Suppressor macrophage (primary cell): ENCODE measurements around the gene FST.

Source experiments
- DNase-seq, 4 experiments: peaks; one replicate each; pipeline ENCODE4 v3.0.0-alpha.2; 2020 to 2022

FST gene

DNA sequence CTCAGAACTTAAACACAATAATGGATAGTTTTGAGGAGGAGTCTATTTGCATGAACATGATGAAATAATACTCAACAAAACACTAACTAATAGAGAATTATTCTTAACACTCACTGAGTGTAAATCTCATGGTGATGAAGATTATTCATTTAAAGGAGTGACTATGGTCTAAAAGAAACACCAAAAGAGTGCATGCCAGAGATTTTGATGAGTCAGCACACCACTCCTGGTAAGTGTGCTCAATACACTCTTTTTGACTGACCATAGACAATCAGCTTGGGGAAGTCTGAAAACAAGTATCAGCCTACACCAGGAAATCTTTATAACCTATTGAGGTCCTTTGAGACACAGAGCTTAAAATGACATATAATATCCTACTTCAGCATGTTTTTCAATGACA lies 6.8 kb upstream of the FST start:
- no peak for DNase-seq

DNA sequence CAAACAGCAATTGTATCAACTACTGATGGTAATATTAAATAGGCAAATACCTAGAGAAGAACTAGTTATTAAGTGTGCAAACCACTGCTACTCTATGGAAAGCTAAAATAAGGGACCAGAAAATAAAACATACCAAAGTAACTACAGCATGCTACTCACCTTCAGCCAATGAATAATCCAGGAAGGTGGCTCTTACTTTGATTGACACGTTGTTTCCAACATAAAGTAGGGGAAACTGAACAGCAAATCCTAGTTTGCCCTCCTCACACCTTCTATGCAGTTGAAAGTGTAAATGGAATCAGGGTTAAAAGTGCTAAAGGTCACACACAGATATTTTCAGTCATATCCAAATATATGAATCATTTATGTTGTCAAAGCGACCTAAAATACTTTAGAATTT lies 5.1 kb upstream of the FST start:
- no peak for DNase-seq

- DNase-seq: no peak
Observed at GRCh38 chr5:53476019-53476418, 4.4 kb upstream of the FST start.

DNA sequence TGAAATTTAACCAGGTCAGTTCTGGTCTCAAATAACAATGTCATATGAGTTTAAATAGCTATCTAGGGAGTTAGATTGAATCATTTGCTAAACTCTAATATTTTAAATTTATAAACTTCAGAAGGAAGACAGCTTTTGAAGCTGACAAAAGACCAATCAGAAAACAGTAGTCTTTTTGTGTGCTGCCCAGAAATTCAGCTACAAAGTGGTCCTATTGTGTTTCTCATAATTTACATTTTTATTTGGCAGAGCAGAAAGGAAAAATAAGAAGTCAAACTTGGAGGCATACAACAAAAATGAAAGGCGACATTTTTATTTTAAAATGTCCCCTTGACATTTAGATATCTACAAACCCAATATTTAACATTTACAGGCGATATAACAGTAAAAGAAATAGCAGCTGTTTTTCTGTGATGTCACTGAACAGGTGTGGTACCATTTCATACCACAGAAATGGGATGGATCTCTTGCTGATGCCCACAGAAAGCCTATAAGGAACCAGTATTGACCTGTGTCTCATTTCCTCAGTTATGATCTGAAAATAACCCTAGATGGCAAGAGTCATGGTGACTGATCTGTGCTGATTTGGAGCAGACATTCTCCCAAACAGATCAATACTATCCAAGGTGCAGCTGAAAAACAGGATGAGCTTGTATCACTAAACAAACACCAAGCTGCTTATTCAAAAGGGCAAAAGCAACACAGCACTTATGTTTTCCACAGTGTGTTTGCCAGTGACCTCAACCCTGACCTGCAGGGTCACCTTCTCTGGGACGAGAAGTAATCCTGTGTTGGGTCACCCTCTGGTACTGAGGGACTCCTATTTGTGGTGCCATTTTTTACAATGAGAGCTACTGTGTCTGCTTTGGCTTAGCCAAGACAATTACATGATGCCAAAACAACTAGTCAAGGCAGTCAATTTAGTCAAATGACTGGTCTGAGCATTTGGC lies 3.6 kb upstream of the FST start:
- no peak for DNase-seq

GRCh38 chr5:53478411-53479044 lies 1.9 kb upstream of the FST start:
- peak; percentile 28 to 73 (median 56) for DNase-seq

DNA sequence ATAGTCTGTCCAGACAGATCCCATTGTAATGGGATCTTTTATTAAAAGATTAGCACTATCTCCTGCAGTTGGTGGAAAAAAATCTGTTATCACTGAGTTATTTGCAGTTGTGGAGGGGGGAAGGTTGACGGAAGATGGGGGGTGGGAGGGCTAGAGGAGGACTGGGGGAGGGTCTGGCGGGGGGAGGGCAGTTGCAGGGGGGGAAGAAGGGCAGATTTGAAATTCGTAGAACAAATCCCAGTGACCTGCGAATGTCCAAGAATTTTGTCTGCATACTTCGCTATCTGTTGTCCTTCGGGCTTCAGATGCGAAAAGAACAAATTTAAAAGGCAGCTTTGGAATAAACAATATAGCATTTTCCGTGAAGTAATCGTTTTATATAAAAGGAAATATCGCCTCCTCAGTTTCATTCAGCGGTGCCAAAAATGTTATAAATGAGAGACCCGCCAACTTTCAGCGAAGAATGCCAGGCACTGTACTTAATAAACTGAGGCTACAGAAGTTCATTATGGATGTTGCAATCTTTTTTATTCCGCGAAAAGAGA lies 1.3 kb upstream of the FST start:
- DNase-seq: no peak

GRCh38 chr5:53479590-53480415 lies 626 bp upstream of the FST start:
- DNase-seq: peak in 3 of 4 experiments; percentile 14 to 45 (median 33)

GRCh38 chr5:53481159-53481886 lies 894 bp downstream of the FST start:
- peak in 1 of 4 experiments; percentile 15 for DNase-seq

DNA sequence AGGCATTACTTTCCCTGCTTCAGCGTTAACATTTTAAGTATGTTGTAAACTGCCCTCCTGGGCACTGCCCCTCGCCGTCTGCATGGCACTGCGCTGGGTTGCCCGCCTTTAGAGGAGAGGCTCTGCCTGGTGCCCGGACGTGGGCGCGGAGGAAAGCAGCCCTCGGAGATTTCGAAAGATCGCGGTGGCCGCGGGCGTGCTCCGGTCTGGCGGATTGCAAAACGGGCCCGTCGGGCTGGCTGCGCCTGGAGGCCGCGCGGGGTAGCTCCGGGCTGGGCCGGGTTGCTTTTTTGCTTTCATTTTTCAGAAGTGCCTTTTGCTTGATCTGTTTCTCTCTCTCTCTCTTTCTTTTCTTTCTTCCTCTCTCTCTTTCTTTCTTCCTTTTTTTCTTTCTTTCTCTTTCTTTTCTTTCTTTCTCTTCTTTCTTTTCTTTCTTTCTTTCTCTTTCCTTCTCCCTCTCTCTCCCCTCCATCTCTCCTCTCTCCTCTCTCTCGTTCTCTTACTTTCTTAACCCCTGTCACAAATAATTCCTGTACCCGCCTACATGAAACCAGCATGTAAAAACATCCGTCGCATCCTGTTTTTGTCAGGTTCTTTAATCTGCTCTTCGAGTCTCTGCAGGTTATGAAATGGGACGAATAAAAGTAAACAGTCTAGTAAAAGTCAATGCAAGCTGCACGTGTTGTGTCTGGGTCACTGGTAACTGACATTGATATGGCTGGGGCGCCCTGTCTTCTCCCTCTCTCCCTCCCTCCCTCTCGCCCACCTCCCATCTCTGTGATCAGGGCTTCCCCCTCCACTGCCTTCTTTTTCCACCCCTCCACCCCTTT lies 1.7 kb downstream of the FST start:
- DNase-seq: peak; percentile 90 to 95 (median 94)

DNA sequence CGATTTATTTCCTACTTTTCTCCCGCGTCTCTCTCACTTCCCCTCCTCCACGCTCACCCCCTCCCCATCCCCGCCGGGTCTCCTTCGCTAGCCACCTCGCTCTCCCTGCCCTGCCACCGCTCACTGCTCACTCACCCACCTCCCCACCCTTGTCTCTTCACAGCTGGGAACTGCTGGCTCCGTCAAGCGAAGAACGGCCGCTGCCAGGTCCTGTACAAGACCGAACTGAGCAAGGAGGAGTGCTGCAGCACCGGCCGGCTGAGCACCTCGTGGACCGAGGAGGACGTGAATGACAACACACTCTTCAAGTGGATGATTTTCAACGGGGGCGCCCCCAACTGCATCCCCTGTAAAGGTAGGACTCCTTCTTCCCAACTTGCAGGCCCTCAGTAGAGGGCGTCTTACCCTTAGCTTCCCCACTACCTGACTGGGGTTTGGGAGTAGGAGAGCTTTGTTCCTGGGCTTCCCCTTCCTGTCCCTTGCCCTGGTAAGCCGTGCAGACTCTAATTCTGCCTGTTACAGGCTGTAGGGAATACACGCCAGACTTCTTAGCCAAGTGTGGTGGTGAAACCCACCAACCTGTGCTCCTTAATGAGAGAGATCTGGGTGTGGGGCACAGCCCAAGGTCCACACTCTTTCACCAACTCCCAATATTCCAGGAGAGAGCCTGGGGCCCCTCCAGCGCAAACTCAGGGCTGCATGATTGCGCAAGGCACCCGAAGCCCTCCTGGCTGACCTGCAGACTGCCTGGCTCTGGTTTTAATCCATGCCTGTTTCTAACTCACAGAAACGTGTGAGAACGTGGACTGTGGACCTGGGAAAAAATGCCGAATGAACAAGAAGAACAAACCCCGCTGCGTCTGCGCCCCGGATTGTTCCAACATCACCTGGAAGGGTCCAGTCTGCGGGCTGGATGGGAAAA lies 2.5 kb downstream of the FST start:
- DNase-seq: peak in 2 of 4 experiments; percentile 27 to 37

GRCh38 chr5:53487436-53487835 lies 7.0 kb downstream of the FST start:
- no peak for DNase-seq

DNA sequence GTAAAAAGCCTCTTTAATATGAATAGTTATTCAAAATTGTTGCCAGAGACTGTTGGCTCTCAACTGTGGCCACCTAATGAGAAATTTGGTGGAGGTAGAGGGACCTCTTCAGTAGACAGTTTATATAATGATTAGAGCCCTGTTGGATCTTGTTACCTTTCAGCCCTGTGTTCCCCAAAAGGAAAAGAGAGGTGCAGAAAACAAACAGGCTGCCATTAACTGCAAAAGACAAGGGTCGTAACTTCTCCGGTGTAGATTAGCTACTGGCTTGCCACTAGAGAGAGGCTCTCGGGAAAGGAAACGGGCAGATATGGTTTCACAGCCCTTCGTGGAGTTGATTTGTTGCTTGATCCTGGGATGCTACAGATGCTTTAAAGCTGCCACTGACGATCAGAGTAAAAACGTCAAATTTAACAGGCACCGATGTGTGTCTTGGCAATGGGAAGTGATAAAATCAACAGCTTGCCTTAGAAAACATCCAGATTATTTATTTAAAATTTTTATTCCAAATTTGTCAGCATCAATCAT lies 7.8 kb downstream of the FST start:
- no peak for DNase-seq

GRCh38 chr5:53490747-53491146 lies 10.3 kb downstream of the FST start:
- no peak for DNase-seq

- DNase-seq: peak in 1 of 4 experiments; percentile 3
Observed at GRCh38 chr5:53501054-53501453, 20.6 kb downstream of the FST start.

DNA sequence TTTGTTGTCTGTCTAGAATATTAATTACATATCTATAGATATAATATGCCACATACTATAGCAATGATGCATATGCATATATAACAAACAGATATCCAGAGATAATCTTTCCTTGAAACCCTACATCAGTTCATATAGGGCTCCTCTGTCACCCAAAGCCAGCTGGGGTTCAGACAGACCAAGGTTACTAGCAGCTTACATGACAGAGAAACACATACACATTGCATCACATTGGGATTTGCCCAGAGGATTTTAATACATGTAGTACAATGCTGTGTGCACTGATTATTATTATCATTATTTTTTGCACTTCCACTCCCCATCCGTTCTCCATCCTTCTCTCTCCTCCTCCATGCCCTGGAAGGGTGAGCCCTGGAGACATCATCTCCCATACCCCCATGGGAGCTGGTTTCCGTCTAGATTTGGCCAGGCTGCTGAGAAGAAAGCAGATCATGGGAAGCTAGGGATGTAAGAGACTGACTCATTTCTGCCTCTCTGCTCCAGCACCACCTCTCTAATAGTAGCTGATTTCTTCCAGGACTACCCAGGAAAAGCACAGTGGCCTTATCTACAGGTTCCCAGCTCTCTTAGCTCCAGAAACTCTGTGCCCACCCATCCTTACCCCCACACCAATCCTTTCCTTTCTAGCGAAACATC lies 23.3 kb downstream of the FST start:
- DNase-seq: no peak

DNA sequence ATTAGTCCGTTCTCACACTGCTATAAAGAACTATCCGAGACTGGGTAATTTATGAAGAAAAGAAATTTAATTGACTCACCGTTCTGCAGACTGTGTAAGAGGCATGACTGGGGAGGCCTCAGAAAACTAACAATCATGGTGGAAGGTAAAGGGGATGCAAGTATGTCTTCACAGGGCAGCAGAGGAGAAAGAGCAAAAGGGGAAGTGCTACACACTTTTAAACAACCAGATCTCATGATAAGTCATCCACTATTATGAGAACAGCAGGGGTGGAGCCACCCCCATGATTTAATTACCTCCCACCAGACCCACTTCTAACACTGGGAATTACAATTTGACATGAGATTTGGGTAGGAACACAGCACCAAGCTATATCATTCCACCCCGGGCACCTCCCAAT lies 26.6 kb downstream of the FST start:
- DNase-seq: peak in 3 of 4 experiments; percentile 15 to 32 (median 23)

- DNase-seq: no peak
Observed at GRCh38 chr5:53508125-53508524, 27.7 kb downstream of the FST start.

- no peak for DNase-seq
Observed at GRCh38 chr5:53512539-53512938, 32.1 kb downstream of the FST start.

- DNase-seq: no peak
Observed at GRCh38 chr5:53515988-53516387, 35.6 kb downstream of the FST start.
